Hypothalamus (tissue), 51 donors: ENCODE data around the gene ABHD14A.

Experiments used
- DNase-seq, 51 donors: peaks; one replicate each; lab custom pipeline; 2025; lab: John Stamatoyannopoulos, UW

The ABHD14A gene

DNA sequence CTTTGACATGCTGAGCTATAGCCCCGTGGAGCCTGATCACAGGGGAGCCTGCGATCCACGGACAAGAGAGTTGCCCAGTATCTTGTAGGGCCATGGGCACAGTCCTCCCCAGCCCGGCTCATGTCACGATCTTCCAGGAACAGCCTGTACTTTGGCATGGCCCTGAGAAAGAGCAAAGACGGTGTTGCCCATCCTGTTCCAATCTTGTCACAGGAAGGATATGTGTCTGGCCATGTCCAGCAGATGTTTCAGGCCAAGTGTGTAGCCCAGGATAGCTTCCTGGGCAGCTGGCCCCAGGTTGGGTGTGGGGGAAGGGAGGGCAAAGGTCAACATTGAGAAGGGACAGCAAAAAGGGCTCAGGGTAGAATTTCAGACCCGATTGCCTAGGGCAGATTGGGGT is 37.8 kb downstream of the ABHD14A start:
- no peak for DNase-seq

DNA sequence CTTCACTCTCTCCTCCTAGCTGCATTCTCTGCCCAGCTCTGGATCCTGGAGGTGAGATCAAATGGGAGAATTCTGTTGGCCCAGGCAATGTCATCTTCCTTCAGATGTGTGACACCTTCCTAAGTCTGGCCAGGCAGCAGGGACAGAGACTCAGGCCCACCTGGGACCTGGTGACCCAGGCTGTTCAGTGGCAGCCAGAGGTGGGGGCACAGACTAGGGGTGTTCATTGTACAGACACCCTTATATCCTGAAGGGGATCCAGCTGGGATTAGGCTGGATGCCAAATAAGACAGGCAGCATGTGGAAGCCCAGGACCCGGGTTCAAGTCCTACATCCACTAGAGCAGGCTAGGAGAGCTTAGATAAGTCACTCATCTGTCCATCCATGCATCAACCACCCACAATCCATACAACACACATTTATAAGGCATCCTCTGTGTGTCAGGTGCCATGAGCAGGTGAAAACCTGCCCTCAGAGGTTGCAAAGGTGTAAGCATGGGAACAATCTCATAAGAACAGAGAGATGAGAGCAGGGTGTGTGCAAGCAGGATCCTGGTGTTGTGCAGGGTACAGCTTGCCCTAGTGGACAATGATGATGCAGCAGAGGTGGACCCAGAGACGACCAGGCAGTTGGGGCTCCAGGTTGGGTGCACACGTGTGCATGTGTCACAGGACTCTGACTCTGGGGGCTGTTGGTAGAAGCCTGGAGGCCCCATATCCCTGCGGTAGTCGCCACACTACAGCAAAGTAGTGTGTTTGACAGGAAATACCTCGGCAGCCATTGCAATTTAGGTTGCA is 39.1 kb downstream of the ABHD14A start:
- DNase-seq, result no peak

DNA sequence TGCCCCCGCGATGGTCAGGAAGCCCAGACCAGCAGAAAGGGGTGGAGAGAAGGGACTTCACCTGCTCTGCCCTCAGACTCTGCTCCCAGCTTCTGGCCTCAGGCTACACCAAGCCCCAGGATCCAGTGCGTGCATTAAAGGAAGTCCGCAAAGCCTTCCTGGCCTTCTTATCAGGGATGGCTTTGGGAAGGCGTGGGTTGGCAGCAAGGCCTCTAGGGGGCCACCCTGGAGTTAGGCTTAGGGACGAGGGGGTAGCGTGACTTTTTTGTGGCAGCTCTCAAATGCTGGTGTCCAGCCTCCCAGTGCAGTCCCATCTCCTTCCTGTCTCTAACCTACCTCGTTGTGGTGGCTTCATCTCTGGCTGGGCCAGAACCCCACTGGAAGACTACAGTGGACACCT is 39.7 kb downstream of the ABHD14A start:
- peak in 6 of 51 donors; percentile 13 to 40 (median 21) for DNase-seq

- DNase-seq, result no peak
These were observed 40.8 kb downstream of the ABHD14A start for GRCh38 chr3:52015438-52016228.

- peak in 1 of 51 donors; percentile 48 for DNase-seq
These were observed 42.7 kb downstream of the ABHD14A start for GRCh38 chr3:52017586-52017985.

- DNase-seq, result no peak
These were observed 43.6 kb downstream of the ABHD14A start for GRCh38 chr3:52018319-52019000.

DNA sequence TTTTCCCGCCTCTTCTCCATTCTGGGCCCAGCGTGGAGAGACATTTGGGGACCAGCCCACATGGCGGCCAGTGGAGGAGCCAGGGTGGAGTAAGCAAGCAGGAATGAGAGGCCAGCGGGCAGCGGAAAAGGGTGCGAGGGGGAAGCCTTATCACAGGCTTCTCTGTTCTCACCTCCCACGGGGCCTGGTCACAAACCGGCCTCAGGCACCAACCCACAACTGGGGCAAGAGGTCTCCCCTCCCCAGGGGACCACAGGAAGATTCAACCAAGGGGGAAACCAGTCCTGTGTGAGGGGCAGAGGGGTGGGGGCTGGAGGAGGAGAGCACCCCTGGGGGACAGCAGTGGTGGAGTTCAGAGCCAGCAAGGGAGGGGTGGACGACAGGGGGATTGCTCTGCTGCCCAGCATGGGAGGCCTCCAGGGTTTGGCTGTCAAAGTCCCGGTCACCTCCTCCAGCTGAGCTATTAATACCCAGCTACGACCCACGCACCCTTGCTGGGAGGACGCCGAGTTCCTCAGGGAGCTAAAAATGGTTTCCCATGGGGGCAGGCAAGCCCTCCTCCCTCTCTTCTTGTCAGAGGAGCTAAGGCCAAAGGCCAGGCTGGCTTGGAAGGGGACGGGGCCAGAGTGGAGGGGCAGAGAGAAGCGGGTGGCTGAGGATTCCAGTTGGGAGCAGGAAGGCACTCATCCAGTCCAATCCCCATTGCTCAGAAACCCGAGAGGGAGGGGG is 44.7 kb downstream of the ABHD14A start:
- peak in 1 of 51 donors; percentile 22 for DNase-seq

- DNase-seq, result no peak
These were observed 45.9 kb downstream of the ABHD14A start for GRCh38 chr3:52020796-52021195.

DNA sequence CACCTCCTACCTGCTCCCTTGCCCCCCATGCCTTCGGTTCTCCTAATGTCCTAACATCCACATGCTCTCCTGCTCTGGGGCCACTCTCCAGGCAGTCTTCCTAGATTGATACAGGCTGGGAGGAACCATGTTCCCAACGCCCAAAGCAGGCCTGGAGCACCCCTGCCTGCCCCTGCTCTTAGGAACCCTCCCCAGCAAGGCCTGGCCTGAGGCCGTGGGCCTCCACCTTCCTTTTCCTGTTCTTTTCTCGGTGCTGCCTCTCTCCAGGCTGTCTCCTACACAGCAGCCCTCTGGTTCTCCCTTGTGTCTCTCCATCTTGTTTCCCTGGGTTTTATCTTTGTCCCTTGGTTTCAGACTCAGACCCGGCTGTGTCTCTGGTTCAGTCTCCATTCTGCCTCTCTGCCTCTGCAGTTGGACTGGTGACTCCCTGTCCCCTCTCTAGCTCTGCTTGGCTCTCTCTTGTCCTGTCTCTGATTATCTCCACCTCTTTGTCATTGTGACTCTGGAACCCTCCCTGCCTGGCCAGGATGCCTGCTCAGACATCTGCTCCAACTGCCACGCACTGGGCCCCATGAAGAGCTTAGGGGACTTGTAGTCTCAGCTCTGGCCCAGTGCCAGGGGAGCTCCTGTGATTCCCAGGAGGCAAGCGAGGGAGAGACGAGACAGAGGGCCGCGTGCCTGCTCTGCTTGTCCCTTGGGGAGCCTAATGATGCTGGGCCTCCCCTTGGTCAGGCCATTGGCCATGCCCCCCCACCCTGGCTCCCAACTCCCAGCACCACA is 46.8 kb downstream of the ABHD14A start:
- DNase-seq, result no peak

DNA sequence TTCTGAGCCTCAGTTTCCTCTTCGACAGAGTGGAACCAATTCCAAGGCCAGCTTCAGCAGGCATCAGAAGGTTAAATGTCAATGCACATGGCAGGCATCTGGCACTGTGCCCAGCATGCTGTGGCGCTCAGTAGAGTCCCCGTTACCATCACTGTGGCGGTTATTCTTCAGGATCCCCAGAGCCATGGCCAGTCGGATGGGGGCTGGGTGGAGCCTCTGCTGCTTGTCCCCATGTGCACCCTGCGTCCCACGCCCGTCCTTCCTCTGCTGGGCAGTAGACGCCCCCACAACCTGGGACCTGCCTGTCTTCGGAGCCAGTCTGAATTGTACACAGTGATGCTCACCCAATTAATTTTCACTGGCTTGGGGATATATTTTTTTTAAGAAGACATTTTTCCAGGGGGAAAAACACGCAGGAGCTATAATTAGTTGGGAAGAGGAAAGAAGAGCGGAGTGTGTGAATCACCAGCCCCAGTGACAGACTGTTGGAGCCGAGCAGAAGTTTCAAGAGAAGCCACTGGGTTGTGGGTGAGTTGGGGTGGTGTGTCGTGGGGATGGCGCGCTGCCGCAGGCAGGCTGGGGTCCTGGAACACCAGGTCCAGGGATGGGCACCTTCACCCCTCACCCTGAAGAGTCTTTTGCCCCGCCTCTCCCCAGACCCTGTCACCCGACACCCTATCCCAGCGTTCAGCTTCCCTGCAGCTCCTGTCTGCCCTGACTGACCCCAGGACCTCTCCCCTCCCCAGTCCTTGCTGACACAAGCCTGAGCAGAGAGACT is 47.6 kb downstream of the ABHD14A start:
- peak in 1 of 51 donors; percentile 56 for DNase-seq

DNA sequence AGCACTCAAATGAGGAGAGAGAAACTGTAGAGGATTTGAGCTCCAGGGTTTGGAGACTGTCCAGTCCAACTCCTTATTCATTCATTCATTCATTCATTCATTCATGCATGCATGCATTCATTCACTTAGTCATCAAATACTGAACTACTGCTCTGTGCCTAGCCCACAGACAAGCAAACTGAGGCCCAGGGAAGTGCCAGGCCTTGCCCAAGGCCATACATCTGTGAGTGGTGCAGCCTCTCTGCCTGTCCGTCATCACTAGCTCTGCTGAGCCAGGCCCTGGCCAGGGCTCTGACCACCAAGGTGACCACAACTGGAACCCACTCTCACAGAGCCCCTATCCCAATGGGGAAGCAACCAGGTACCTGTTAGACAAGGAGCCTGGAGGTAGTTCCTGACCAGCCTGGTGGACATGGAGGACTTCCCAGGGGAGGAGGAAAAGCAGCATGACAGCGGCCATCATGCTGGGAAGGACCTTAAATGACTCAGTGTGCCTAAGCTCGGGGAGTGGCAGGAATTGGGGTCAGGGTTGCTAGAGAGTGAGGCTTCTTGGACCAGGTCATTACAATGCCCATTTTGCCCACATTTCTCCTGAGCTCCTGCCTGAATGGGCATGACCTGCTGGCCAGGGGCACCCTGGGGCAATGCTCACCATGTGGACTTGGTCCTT is 48.4 kb downstream of the ABHD14A start:
- no peak for DNase-seq

GRCh38 chr3:52023860-52024764 is 49.2 kb downstream of the ABHD14A start:
- no peak for DNase-seq

DNA sequence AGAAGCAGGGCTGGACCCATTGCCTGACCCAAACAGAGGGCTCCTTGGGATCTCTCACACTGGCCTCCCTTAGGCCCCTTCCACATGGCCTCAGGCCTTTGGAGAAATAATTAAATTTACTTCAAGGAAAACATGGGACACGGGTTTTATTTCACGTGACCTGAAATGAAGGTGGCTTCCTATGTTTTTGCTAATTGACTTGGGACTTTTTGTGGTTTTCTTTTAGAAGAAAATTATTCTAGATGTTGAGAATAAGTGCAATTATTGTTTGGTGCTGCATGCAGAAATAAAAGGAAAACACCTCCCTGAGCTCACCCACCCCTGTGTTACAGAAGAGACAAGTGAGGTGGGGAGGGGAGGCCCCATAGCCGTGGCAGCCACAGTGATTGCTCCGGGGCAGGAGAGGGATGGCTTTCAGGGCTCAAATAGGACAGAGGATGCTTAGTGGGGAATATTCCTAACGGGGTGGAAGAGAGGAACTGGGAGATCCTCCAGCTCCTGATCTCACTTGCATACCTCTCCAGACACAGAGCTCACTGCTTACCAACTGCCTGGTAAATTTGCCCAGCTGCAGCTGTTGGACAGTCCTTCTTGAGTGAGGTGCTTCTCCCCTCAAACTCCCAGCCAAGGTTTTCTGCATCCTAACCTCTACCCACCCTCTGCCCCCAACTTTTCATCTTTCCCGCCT is 50.0 kb downstream of the ABHD14A start:
- DNase-seq, result no peak

- no peak for DNase-seq
These were observed 50.6 kb downstream of the ABHD14A start for GRCh38 chr3:52025453-52025852.

GRCh38 chr3:52026041-52026440 is 51.2 kb downstream of the ABHD14A start:
- no peak for DNase-seq

- DNase-seq, result peak in 38 of 51 donors; percentile 28 to 88 (median 64)
These were observed 53.7 kb downstream of the ABHD14A start for GRCh38 chr3:52028572-52028971.

DNA sequence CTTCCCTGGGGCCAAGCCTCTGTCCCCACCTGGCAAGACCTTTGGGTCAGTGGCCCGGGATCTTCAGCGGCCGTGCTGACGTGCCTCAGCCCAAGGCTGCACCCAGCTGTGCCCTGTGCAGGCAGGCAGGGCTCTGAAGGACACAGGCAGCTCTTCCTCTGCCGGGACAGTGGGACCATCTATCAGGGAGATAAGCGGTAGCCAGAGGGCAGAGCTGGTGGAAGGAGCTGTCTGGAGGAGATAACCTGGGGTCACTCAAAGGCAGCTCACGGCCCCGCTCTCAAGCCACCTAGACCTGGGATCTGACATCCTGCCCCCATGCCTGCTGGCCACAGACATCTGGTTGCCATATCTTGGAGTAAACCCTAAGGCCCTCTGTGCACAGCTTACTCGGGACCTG is 54.2 kb downstream of the ABHD14A start:
- no peak for DNase-seq
